Upper lobe of left lung (tissue), 4 donors: Measurements from ENCODE around the gene ZG16.

Experiments
- CTCF ChIP-seq, 6 experiments: fragments of 450-650 bp in 4 of 6; fragments of 200-600 bp in 2 of 6; sonication (generic) in 2 of 6; IDR thresholded peaks; one replicate each; pipeline ENCODE4 v1.5.1; 2016 to 2019; ENCODE audit warnings: antibody characterized with exemption in 6 of 6
- POLR2A ChIP-seq, 4 donors: fragments of 450-650 bp; IDR thresholded peaks; one replicate each; pipeline ENCODE4 v1.5.1; 2016 to 2017; ENCODE audit warnings: antibody characterized with exemption in 4 of 4, mild to moderate bottlenecking in 2 of 4
- POLR2AphosphoS5 ChIP-seq, 2 donors: sonication (generic); formaldehyde crosslinking; IDR thresholded peaks; one replicate each; pipeline ENCODE4 v1.5.1; 2017; ENCODE audit warnings: antibody characterized with exemption in 2 of 2

- no peak for TF ChIP-seq CTCF (IDR thresholded peaks at IDR 0.05)
- TF ChIP-seq POLR2A (IDR thresholded peaks at IDR 0.05): no peak
- no peak for TF ChIP-seq POLR2AphosphoS5 (IDR thresholded peaks at IDR 0.05)
Measured at GRCh38 chr16:29774730-29775129, 3.3 kb upstream of the ZG16 start.
